ENCODE measurements around the gene CALHM6.
A peak's percentile ranks its signal among the peaks of the same experiment; 100 is the strongest.

CALHM6 gene

DNA sequence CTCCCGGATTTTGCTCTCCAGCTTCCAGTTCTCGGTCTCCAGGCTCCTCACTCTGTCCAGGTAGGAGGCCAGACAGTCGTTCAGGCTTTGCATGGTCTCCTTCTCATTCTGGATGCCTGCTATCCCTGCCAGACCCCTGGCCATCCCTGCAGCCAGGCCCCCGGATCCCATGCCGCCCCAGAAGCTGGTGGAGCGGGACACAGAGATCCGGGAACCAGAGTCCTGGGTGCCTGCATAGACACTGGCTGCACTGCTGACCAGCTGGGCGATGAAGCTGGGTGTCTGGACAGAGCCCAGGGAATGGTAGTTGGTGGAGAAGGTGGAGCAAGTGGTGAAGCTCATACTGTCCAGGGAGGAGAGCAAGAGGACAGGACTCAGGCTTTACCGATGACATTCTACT is 2.9 kb upstream of the CALHM6 start:
- Histone ChIP-seq H3K36me3 (ENCODE audit: control insufficient read depth, insufficient read depth, low read length) (no peaks in the 10 kb centered on the region), H3K4me1 (ENCODE audit: control insufficient read depth, insufficient read depth, low read length, poor library complexity, severe bottlenecking) (no peaks in the 10 kb centered on the region), H3K27ac (ENCODE audit: low read depth, low read length, severe bottlenecking) (no peak overlapping the region), H3K9me3 (ENCODE audit: control insufficient read depth, low read length) (no peaks in the 10 kb centered on the region), H3K4me3 (ENCODE audit: extremely low read depth, insufficient read depth, low read length, poor library complexity, severe bottlenecking) (no peak overlapping the region)
- WGBS, 2 experiments (ENCODE audit: insufficient coverage in 2 of 2): 88 to 90% methylated on average over 6 to 8 of the region's 9 CpGs

DNA sequence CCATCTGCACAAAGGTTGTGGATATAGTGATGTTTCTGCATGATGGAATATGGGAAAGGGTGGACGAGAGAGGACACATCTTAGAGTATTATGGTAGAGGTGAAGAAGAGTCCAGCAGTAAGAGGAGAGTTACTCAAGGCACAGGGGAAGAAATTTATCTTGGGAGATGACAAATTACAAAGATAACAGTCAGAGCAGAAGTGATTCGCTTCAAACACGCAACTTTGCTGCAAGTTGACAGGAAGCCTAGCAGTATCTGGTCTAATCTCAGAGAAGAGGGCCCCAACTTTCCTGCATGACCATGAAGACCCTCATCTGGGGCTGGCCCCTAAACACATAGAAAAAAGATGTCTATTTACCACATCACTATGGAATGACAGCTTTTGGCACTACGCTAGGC is 1.2 kb upstream of the CALHM6 start:
- 88 to 90% methylated on average over 1 to 3 of the region's 4 CpGs for WGBS, 2 experiments (ENCODE audit: insufficient coverage in 2 of 2)
- Histone ChIP-seq H3K9me3 (ENCODE audit: control insufficient read depth, low read length) (no peaks in the 10 kb centered on the region), H3K4me1 (ENCODE audit: control insufficient read depth, insufficient read depth, low read length, poor library complexity, severe bottlenecking) (no peaks in the 10 kb centered on the region), H3K4me3 (ENCODE audit: extremely low read depth, insufficient read depth, low read length, poor library complexity, severe bottlenecking) (no peak overlapping the region), H3K36me3 (ENCODE audit: control insufficient read depth, insufficient read depth, low read length) (no peaks in the 10 kb centered on the region), H3K27ac (ENCODE audit: low read depth, low read length, severe bottlenecking) (no peak overlapping the region)

DNA sequence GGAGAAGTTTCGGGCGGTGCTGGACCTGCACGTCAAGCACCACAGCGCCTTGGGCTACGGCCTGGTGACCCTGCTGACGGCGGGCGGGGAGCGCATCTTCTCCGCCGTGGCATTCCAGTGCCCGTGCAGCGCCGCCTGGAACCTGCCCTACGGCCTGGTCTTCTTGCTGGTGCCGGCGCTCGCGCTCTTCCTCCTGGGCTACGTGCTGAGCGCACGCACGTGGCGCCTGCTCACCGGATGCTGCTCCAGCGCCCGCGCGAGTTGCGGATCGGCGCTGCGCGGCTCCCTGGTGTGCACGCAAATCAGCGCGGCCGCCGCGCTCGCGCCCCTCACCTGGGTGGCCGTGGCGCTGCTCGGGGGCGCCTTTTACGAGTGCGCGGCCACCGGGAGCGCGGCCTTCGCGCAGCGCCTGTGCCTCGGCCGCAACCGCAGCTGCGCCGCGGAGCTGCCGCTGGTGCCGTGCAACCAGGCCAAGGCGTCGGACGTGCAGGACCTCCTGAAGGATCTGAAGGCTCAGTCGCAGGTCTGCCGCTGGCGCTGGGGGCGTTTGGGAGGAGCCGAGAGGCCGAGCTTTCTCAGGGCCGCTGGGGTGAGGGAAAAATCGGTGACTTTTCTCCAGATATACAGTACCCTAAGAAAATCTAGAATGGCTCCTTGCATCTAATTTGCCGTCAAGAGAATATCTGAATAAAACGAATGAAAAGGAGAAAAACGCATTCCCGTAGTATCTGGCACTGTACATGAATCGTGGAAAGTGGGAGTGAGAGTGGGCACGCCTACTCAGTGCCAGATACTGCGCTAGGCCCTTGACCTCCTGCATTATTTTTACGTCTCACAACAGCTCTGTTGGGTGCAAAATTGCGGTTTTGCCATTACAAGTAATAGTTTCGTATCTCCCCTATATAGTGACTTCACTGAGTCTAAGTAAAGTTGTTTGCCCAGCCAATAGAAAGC is 1.0 kb downstream of the CALHM6 start:
- Histone ChIP-seq H3K36me3 (ENCODE audit: control insufficient read depth, insufficient read depth, low read length) (no peaks in the 10 kb centered on the region), H3K4me1 (ENCODE audit: control insufficient read depth, insufficient read depth, low read length, poor library complexity, severe bottlenecking) (no peaks in the 10 kb centered on the region), H3K4me3 (ENCODE audit: extremely low read depth, insufficient read depth, low read length, poor library complexity, severe bottlenecking) (peak overlapping the region; percentile 32), H3K9me3 (ENCODE audit: control insufficient read depth, low read length) (no peaks in the 10 kb centered on the region), H3K27ac (ENCODE audit: low read depth, low read length, severe bottlenecking) (no peak overlapping the region)
- WGBS, 2 experiments (ENCODE audit: insufficient coverage in 2 of 2): 11 to 17% methylated on average over 53 to 73 of the region's 84 CpGs

DNA sequence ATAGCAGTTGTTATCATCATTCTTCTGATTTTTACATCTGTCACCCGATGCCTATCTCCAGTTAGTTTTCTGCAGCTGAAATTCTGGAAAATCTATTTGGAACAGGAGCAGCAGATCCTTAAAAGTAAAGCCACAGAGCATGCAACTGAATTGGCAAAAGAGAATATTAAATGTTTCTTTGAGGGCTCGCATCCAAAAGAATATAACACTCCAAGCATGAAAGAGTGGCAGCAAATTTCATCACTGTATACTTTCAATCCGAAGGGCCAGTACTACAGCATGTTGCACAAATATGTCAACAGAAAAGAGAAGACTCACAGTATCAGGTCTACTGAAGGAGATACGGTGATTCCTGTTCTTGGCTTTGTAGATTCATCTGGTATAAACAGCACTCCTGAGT is 2.1 kb downstream of the CALHM6 start:
- WGBS, 2 experiments (ENCODE audit: insufficient coverage in 2 of 2): 96 to 100% methylated on average over 3 of the region's 4 CpGs
- no peaks in the 10 kb centered on the region for H3K36me3 ChIP-seq (ENCODE audit: control insufficient read depth, insufficient read depth, low read length)
- no peak overlapping the region for H3K27ac ChIP-seq (ENCODE audit: low read depth, low read length, severe bottlenecking)

DNA sequence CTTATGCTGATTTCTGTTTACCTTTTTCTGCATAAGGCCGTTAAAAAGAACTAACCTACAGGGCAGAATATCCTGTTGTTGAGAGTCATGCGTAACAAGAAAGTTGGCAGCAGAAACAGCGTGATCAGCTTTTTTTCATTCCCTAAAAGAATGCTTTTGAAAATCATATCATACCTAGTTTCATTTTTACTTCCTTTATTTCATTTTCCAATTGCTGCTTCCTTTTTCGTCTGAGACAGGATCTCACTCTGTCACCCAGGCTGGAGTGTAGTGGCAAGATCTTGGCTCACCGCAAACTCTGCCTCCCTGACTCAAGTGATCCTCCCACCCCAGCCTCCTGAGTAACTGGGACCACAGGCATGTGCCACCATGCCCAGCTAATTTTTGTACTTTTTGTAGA is 4.1 kb downstream of the CALHM6 start:
- Histone ChIP-seq H3K4me1 (ENCODE audit: control insufficient read depth, insufficient read depth, low read length, poor library complexity, severe bottlenecking) (no peaks in the 10 kb centered on the region), H3K27ac (ENCODE audit: low read depth, low read length, severe bottlenecking) (no peak overlapping the region), H3K36me3 (ENCODE audit: control insufficient read depth, insufficient read depth, low read length) (no peaks in the 10 kb centered on the region), H3K4me3 (ENCODE audit: extremely low read depth, insufficient read depth, low read length, poor library complexity, severe bottlenecking) (no peak overlapping the region), H3K9me3 (ENCODE audit: control insufficient read depth, low read length) (no peaks in the 10 kb centered on the region)
- WGBS, 2 experiments (ENCODE audit: insufficient coverage in 2 of 2): 84 to 89% methylated on average over 5 of the region's 5 CpGs

More for the DNA sequence above, 2.1 kb downstream of the CALHM6 start:
- Histone ChIP-seq H3K4me3 (ENCODE audit: extremely low read depth, insufficient read depth, low read length, poor library complexity, severe bottlenecking) (no peak overlapping the region), H3K9me3 (ENCODE audit: control insufficient read depth, low read length) (no peaks in the 10 kb centered on the region), H3K4me1 (ENCODE audit: control insufficient read depth, insufficient read depth, low read length, poor library complexity, severe bottlenecking) (no peaks in the 10 kb centered on the region)

DNA sequence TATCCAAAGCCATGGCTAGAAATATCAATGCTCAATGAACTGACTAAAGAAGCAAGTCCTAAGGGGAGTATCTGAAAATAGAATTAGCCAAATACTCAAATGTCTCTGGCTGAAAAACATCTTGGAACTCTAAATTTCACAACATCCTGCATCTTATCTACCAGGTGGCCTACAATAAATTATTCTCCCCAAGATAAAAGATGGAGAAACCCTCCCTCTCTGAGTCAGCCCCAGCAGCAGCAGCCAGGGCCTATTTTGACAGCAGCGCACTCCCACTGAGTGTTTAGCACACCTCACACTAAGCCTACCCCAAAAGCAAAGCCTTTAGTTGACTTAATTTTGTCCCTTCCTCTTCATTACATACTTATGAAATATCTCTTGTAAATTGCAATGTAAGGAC is 5.9 kb downstream of the CALHM6 start:
- Histone ChIP-seq H3K4me3 (ENCODE audit: extremely low read depth, insufficient read depth, low read length, poor library complexity, severe bottlenecking) (no peak overlapping the region), H3K4me1 (ENCODE audit: control insufficient read depth, insufficient read depth, low read length, poor library complexity, severe bottlenecking) (no peaks in the 10 kb centered on the region), H3K9me3 (ENCODE audit: control insufficient read depth, low read length) (no peaks in the 10 kb centered on the region), H3K27ac (ENCODE audit: low read depth, low read length, severe bottlenecking) (no peak overlapping the region), H3K36me3 (ENCODE audit: control insufficient read depth, insufficient read depth, low read length) (no peaks in the 10 kb centered on the region)
- WGBS, 2 experiments (ENCODE audit: insufficient coverage in 2 of 2): 100% methylated on average over 1 of the region's 1 CpG

DNA sequence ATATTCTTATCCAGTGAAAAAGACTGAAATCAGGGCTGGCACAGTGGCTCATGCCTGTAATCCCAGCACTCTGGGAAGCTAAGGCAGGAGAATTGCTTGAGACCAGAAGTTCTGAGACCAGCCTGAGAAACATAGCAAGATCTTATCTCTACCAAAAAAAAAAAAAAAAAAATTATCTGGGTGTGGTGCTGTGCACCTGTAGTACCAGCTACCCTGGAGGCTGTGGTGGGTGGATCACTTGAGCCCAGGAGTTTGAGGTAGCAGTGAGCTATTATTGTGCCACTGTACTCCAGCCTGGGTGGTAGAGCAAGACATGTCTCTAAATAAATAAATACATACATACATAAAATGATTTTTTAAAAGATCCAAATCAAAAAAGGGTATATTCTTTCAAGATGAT is 6.3 kb downstream of the CALHM6 start:
- Histone ChIP-seq H3K9me3 (ENCODE audit: control insufficient read depth, low read length) (no peaks in the 10 kb centered on the region), H3K4me1 (ENCODE audit: control insufficient read depth, insufficient read depth, low read length, poor library complexity, severe bottlenecking) (no peaks in the 10 kb centered on the region), H3K4me3 (ENCODE audit: extremely low read depth, insufficient read depth, low read length, poor library complexity, severe bottlenecking) (no peak overlapping the region), H3K36me3 (ENCODE audit: control insufficient read depth, insufficient read depth, low read length) (no peaks in the 10 kb centered on the region), H3K27ac (ENCODE audit: low read depth, low read length, severe bottlenecking) (no peak overlapping the region)

DNA sequence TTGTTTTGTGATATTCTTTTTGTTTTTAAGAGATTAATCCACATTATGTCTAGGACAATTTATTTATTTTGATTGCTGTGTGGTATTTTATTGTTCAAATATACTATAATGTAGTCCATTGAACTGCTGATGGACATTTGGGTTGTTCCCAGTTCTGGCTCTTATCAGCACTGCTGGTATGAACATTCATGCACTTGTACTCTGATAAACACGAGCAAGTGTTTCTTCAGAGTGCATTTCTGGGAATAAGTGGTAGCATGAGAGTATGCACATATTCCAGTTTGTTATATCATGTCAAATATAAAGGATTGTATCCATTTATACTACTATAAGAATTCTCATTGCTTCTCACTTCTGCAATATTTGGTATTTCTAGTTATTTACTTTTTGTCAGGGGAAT is 7.1 kb downstream of the CALHM6 start:
- no peaks in the 10 kb centered on the region for H3K9me3 ChIP-seq (ENCODE audit: control insufficient read depth, low read length)
- H3K36me3 ChIP-seq (ENCODE audit: control insufficient read depth, insufficient read depth, low read length): no peaks in the 10 kb centered on the region

DNA sequence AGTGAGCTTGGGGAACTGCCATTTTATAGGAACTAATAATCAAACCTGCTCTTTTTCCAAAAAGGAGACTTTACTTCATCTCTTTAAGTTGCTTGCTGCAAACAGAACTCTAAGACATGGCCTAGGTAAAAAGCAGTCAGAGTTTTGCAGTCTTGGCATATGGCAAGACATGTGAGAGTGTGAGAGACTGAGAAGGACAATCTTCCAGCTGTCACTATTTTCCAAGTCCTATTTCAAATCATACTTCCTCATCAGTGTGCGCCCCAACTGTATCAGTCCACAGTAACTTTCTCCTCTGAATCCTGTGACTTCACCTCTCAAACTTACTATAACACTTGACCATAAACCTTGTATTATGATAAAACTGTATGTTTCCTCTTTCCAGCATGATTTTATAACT is 10.4 kb downstream of the CALHM6 start:
- no peaks in the 10 kb centered on the region for H3K9me3 ChIP-seq (ENCODE audit: control insufficient read depth, low read length)
- no peak overlapping the region for H3K27ac ChIP-seq (ENCODE audit: low read depth, low read length, severe bottlenecking)
- no peaks in the 10 kb centered on the region for H3K36me3 ChIP-seq (ENCODE audit: control insufficient read depth, insufficient read depth, low read length)
- WGBS, 2 experiments (ENCODE audit: insufficient coverage in 2 of 2): no CpG with 5 or more reads among the region's 1 CpG
- no peaks in the 10 kb centered on the region for H3K4me1 ChIP-seq (ENCODE audit: control insufficient read depth, insufficient read depth, low read length, poor library complexity, severe bottlenecking)
- H3K4me3 ChIP-seq (ENCODE audit: extremely low read depth, insufficient read depth, low read length, poor library complexity, severe bottlenecking): no peak overlapping the region

More for the DNA sequence above, 7.1 kb downstream of the CALHM6 start:
- no CpG with 5 or more reads among the region's 1 CpG for WGBS, 2 experiments (ENCODE audit: insufficient coverage in 2 of 2)
- no peaks in the 10 kb centered on the region for H3K4me1 ChIP-seq (ENCODE audit: control insufficient read depth, insufficient read depth, low read length, poor library complexity, severe bottlenecking)
- no peak overlapping the region for H3K27ac ChIP-seq (ENCODE audit: low read depth, low read length, severe bottlenecking)
- no peak overlapping the region for H3K4me3 ChIP-seq (ENCODE audit: extremely low read depth, insufficient read depth, low read length, poor library complexity, severe bottlenecking)

DNA sequence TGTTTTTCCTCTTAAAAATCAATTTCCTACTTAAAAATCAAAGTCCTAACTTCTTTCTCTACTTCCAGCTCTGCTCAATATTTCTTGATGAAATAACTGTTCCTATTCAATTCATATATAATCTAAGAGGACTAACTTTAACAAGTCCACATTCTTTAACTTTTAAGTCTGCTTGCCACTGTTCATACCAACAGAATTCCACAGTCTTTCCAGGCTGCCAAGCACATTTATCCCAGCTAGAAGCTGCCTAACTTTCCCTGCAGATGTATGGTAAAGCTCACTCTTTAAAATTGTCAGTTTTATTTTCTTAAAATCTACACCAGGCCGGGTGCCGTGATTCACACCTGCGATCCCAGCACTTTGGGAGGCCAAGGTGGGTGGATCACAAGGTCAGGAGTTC is 11.5 kb downstream of the CALHM6 start:
- Histone ChIP-seq H3K27ac (ENCODE audit: low read depth, low read length, severe bottlenecking) (no peak overlapping the region), H3K9me3 (ENCODE audit: control insufficient read depth, low read length) (no peaks in the 10 kb centered on the region), H3K36me3 (ENCODE audit: control insufficient read depth, insufficient read depth, low read length) (no peaks in the 10 kb centered on the region), H3K4me1 (ENCODE audit: control insufficient read depth, insufficient read depth, low read length, poor library complexity, severe bottlenecking) (no peaks in the 10 kb centered on the region), H3K4me3 (ENCODE audit: extremely low read depth, insufficient read depth, low read length, poor library complexity, severe bottlenecking) (no peak overlapping the region)
- no CpG with 5 or more reads among the region's 3 CpGs for WGBS, 2 experiments (ENCODE audit: insufficient coverage in 2 of 2)

DNA sequence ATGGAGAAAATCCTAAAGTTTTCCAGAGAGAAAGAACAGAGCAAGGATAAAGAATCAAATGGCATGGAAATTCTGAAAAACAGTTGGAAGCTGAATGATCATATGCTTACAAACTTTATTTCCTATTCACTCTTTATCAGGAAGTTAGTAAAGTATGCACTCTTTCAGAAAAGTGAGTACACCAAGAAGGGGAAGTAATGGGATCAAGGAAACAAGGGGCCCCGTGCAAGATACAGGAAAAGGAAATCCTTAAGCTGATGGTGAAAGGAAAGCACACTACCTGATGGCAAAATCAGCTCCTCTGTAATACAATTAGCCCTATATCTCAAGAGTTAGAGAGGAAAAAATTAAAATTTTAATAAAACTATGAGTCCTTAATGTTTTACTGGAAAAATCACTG is 14.0 kb downstream of the CALHM6 start:
- no peak overlapping the region for H3K4me3 ChIP-seq (ENCODE audit: extremely low read depth, insufficient read depth, low read length, poor library complexity, severe bottlenecking)
- H3K4me1 ChIP-seq (ENCODE audit: control insufficient read depth, insufficient read depth, low read length, poor library complexity, severe bottlenecking): no peaks in the 10 kb centered on the region
- no peaks in the 10 kb centered on the region for H3K9me3 ChIP-seq (ENCODE audit: control insufficient read depth, low read length)
- WGBS, 2 experiments (ENCODE audit: insufficient coverage in 2 of 2): 80% methylated on average over 1 of the region's 1 CpG; no CpG with 5 or more reads in 1 of the 2 experiments
- H3K27ac ChIP-seq (ENCODE audit: low read depth, low read length, severe bottlenecking): no peak overlapping the region
- no peaks in the 10 kb centered on the region for H3K36me3 ChIP-seq (ENCODE audit: control insufficient read depth, insufficient read depth, low read length)

Data from mesodermal cell (in vitro differentiated cells).